ENCODE data around the gene HDAC11.

DNA sequence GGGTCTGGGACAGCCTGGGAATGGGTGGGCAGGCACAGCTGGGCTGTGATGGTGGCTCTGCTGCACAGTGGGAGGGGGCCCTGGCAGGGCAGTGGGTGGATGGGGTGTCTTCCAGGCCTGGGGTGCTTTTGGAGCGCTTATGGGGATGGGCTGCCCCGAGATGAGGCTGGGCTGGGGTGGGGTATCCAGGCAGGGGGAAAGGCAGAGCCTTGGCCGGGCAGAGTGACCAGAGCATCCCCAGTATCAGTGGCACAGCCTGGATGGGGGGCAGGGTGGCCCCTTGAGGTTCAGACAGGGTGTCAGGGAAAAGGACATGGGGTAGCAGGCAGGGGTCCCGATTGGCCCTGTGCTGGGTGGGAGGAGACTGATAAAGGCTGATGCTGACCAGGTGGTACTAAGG lies 26.6 kb downstream of the HDAC11 start:
- TF ChIP-seq YY1 (IDR thresholded peaks at IDR 0.05; ENCODE audit: insufficient read depth, insufficient read length) (no peak), ZNF274 (IDR thresholded peaks at IDR 0.05; ENCODE audit: low read depth, low read length) (no peak), SUZ12 (IDR thresholded peaks at IDR 0.05; ENCODE audit: extremely low read depth, insufficient read depth, insufficient read length) (no peak)

Measured in NT2/D1 (cell line).